GM12892 (cell line): ENCODE measurements around the gene LYPD4. TPM values are rescaled to one million over a fixed set of nuclear protein-coding genes. Genes with fewer than 3 reads are reported as not detected.

Experiments
- DNase-seq: peaks from one replicate; pipeline ENCODE4 v3.0.0; 2011; ENCODE audit not compliant: insufficient read length
- FAIRE-seq: peaks from 2 replicates; lab custom pipeline; 2011; peaks lifted over from hg19 to GRCh38; lab: Jason Lieb, UNC
- POLR2A ChIP-seq: IDR thresholded peaks from 2 replicates; pipeline ENCODE4 v1.6.1; 2011; ENCODE audit warnings: low read depth, low read length, control low read depth
- POLR2AphosphoS5 ChIP-seq: IDR thresholded peaks from 2 replicates; pipeline ENCODE4 v1.6.1; 2011; ENCODE audit warnings: low read depth, low read length, control low read depth
- TAF1 ChIP-seq: IDR thresholded peaks from 2 replicates; pipeline ENCODE4 v1.6.1; 2011; ENCODE audit warnings: low read depth, mild to moderate bottlenecking, control low read depth, low read length, borderline replicate concordance
- polyA plus RNA-seq: library from polyadenylated mRNA; unstranded; fragments of >200 nt; gene quantifications from one replicate; pipeline ENCODE4 v1.2.1, GENCODE V29; 2012; ENCODE audit warnings: missing spikeins, inconsistent platforms; ENCODE audit not compliant: missing spikeins

Gene LYPD4, protein sequence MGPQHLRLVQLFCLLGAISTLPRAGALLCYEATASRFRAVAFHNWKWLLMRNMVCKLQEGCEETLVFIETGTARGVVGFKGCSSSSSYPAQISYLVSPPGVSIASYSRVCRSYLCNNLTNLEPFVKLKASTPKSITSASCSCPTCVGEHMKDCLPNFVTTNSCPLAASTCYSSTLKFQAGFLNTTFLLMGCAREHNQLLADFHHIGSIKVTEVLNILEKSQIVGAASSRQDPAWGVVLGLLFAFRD
- polyA plus RNA-seq: not detected

DNA sequence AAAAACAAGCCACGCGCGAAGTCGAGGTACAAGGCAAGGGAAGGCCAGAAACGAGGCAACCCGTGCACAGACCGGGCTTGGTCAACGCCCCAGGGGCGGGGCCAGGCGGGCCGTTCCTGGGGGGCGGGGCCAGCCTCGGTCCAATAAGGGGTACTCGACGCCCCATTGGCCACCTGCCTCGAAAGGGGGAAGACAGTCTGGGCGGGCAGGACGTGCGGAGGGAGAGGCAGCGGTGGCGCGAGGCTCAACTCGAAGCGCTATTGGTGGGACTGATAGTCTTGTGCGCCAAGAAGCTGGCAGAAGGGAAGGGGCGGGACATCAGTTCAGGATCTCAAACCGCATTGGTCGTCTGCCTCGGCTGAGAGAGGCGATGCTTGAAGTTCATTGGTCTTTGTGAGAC lies at the start of gene LYPD4:
Gene LYPD4 (minus strand): TSS at position 83 of the 400 bp plus-strand sequence. CDS start 5,398 bp downstream, outside the sequence.
- FAIRE-seq: no peak
- no peak for DNase-seq
- no peak for TF ChIP-seq TAF1
- no peak for TF ChIP-seq POLR2A
- TF ChIP-seq POLR2AphosphoS5: no peak

- no peak for TF ChIP-seq POLR2AphosphoS5
- peak; percentile 21 for FAIRE-seq
- DNase-seq: no peak
Measured at GRCh38 chr19:41893899-41894298, 49.4 kb upstream of the LYPD4 start.

DNA sequence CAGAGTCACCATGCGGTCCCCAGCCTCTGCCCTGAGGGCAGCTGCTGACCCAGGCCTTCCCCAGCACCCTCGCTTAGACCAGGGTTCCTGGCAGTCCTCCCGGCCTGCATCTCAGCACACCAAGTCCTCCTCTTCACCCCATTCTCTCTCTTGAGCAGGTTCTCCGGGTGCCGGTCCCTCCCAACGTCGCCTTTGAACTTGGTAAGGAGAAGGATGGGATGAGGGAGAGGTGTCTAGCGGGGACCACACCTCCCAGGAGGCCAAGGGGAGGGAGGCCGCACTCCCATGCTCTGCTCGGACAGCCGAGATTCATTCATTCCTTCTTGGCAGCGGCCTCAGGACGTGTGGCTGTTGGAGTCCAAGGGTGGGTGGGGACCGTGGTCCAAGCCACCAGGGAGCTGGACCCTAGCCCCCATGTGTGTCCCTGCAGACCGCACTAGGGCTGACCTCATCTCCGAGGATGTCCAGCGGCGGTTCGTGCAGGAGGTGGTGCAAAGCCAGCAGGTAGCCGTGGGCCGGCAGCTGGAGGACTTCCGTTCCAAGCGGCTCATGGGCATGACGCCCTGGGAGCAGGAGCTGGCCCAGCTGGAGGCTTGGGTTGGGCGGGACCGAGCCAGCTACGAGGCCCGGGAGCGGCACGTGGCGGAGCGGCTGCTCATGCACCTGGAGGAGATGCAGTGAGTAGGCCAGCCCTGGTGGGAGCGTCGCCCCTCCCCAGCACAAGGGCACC lies 47.9 kb upstream of the LYPD4 start:
- FAIRE-seq (no peak), DNase-seq (no peak)

DNA sequence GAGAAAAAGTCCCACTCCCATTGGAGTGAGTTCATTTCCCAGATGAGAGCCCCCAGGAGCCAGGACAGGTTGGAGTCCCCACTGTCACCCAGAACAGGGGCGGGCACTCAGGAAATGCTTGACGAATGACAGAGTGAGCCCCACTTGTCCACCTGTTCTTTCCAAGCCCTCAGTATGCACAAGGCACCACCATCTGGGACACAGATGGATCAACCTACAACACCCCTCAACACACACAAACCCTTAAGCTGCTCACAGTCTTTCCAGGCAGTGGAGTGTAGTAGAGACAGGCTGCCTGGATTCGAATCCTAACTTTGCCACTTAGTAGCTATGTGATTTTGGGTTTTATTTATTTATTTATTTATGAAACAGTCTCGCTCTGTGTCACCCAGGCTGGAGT lies 46.5 kb upstream of the LYPD4 start:
- TF ChIP-seq POLR2A (peak; percentile 29; the same call in 1 of the 2 replicates), TAF1 (no peak), POLR2AphosphoS5 (0 out of 2 replicates have a peak, but pooled peaks have one; percentile 35)
- DNase-seq (no peak), FAIRE-seq (no peak)

More for the DNA sequence above, 47.9 kb upstream of the LYPD4 start:
- TF ChIP-seq POLR2AphosphoS5 (no peak), POLR2A (no peak), TAF1 (no peak)

DNA sequence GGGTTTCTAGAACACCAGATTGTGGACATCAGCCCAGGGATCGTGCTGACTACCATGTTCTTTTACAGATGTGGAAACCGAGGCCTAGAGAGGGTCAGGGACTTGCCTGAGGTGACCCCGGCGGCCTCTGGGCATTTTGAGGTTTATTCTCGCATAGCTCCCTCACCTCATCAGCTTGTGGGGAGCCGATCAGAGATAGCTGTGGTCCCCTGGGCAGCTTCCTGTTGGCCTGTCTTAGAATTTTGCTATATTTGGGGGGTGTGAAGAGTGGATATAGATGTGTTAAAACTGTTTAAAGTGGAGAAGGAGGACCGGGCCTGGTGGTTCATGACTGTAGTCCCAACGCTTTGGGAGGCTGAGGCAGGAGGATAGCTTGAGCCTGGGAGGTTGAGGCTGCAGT lies 45.4 kb upstream of the LYPD4 start:
- no peak for FAIRE-seq
- DNase-seq: no peak
- TF ChIP-seq POLR2A: no peak
- TF ChIP-seq POLR2AphosphoS5: no peak
- TF ChIP-seq TAF1: no peak

- no peak for FAIRE-seq
- DNase-seq: no peak
- TF ChIP-seq TAF1: no peak
- TF ChIP-seq POLR2AphosphoS5: no peak
- TF ChIP-seq POLR2A: no peak
Measured at GRCh38 chr19:41888926-41889325, 44.4 kb upstream of the LYPD4 start.

GRCh38 chr19:41887711-41888382 lies 43.4 kb upstream of the LYPD4 start:
- TF ChIP-seq POLR2A (no peak; the same call in 1 of the 2 replicates), POLR2AphosphoS5 (no peak), TAF1 (no peak)
- peak; percentile 71 for FAIRE-seq
- no peak for DNase-seq

GRCh38 chr19:41886761-41887710 lies 42.6 kb upstream of the LYPD4 start:
- DNase-seq: no peak
- peak; percentile 87 for FAIRE-seq
- TF ChIP-seq POLR2A (no peak; the same call in 1 of the 2 replicates), TAF1 (peak; percentile 26; the same call in 1 of the 2 replicates), POLR2AphosphoS5 (peak; percentile 62; the same call in 1 of the 2 replicates)

DNA sequence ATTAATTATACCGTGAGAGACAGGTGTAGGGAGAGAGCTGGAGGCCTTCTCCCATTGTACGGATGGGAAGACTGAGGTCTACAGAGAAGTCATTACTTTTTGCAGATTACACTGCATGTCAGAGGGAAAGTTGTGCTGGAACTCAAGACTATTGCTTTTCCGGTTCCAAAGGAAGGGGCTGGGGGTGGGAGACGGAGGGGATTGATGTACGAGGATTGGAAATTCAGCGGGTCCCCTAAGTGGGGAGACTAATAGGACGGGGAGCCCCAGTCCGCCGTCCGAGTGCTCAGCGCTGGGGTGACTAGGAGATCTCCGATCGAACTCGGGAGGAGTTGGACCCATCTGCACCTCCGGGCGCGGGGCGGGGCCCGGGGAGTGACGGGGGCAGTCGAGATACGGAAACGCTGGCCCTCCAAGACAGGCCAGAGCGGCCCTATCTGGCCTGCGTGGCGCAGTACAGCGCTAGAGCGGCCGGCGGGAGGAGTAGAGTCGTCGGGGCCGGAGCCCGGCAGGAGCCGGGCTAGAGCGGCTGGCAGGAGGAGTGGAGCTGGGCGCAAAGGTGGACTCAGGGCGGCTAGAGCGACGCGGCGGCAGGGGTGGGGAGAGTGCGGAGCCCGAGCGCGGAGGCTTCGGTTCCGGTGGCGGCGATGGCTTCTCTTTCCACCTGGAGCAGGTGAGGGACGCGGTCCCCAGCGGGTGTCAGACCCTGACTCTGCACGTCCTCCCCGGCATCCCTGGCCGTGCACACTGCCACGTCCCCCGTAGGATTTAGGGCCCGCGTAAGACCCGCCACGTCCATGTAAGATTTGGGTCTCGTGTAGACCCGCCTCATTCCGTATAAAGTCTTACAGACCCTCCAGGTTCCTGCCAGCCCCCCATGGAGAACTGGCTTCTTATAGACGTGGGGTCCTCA lies 39.6 kb upstream of the LYPD4 start:
- peak; percentile 85 for TF ChIP-seq POLR2AphosphoS5
- TF ChIP-seq TAF1: peak; percentile 83
- TF ChIP-seq POLR2A: peak; percentile 89
- DNase-seq (peak; percentile 99), FAIRE-seq (peak; percentile 99)

DNA sequence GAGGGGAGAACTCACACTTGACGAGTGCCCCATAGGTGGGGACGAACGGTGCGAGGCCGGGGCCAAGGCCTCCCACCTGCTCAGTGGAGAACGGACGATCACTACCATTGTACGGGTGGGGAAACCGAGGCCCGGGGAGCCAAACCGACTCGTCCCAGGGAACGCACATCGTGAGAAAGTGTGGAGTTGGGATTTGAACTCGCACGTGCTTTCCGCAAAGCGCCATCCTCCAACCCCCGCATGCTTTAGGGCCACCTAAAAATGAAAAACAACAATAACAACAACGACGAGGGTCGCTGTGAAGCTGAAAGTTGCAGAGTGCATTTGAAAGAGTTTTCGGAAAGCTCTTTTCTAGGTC lies 39.0 kb upstream of the LYPD4 start:
- TF ChIP-seq TAF1 (no peak), POLR2AphosphoS5 (no peak; the same call in 1 of the 2 replicates), POLR2A (no peak)
- no peak for DNase-seq
- FAIRE-seq: no peak
